HPDE6-E6E7 (cell line): ENCODE results near the gene CYP1B1.
"Not testable (repeated sequence)": the region's sequence is repeated elsewhere in the genome, so short reads cannot be mapped to it uniquely, and the experiment has no call there.

ENCODE experiments used
- DNase-seq: peaks from one replicate; pipeline ENCODE4 v3.0.0; 2011; ENCODE audit warnings: missing footprints; ENCODE audit errors: extremely low spot score

CYP1B1 gene

GRCh38 chr2:38037757-38038621 lies 38.0 kb downstream of the CYP1B1 start:
- no peak for DNase-seq

- no peak for DNase-seq
Measured at GRCh38 chr2:38037325-38037724, 38.6 kb downstream of the CYP1B1 start.

GRCh38 chr2:38035968-38036367 lies 40.0 kb downstream of the CYP1B1 start:
- DNase-seq: no peak

GRCh38 chr2:38033646-38034045 lies 42.3 kb downstream of the CYP1B1 start:
- no peak for DNase-seq

- DNase-seq: no peak
Measured at GRCh38 chr2:38032946-38033345, 43.0 kb downstream of the CYP1B1 start.

- no peak for DNase-seq
Measured at GRCh38 chr2:38030635-38031355, 45.2 kb downstream of the CYP1B1 start.

- DNase-seq: no peak
Measured at GRCh38 chr2:38029512-38029911, 46.4 kb downstream of the CYP1B1 start.

GRCh38 chr2:38028829-38029228 lies 47.1 kb downstream of the CYP1B1 start:
- no peak for DNase-seq

- DNase-seq: no peak
Measured at GRCh38 chr2:38026846-38027245, 49.1 kb downstream of the CYP1B1 start.

GRCh38 chr2:38021589-38021988 lies 54.4 kb downstream of the CYP1B1 start:
- no peak for DNase-seq

GRCh38 chr2:38020359-38021069 lies 55.4 kb downstream of the CYP1B1 start:
- not testable (repeated sequence) for DNase-seq

GRCh38 chr2:38017836-38018235 lies 58.1 kb downstream of the CYP1B1 start:
- no peak for DNase-seq
